Prostate gland (tissue), 2 donors: ENCODE results near the gene CLMP. TPM values are rescaled to one million over a fixed set of nuclear protein-coding genes. Genes with fewer than 3 reads are reported as not detected.

ENCODE experiments used
- DNase-seq: peaks from one replicate; pipeline ENCODE4 v3.0.0-alpha.2; 2019; ENCODE audit warnings: low spot score
- H3K27ac ChIP-seq, 2 donors: fragments of 200-600 bp; sonication (generic); 2 replicates each; pipeline ENCODE4 v1.5.1; 2017 to 2019
- H3K27me3 ChIP-seq: fragments of 200-600 bp; sonication (generic); replicated peaks from 2 replicates; pipeline ENCODE4 v1.5.1; 2019; ENCODE audit not compliant: insufficient read depth
- H3K36me3 ChIP-seq, 2 donors: fragments of 200-600 bp; sonication (generic); 1 replicate in 1 of 2; 2 replicates in 1 of 2; pipeline versions ENCODE4 v1.5.1 to v1.8.1; 2017 to 2019
- H3K4me1 ChIP-seq: fragments of 200-600 bp; sonication (generic); replicated peaks from 2 replicates; pipeline ENCODE4 v1.5.1; 2019
- H3K4me3 ChIP-seq, 2 donors: fragments of 200-600 bp; sonication (generic); 2 replicates each; pipeline ENCODE4 v1.5.1; 2017 to 2019
- H3K9me3 ChIP-seq: fragments of 200-600 bp; sonication (generic); 2 replicates; pipeline ENCODE4 v1.5.1; 2017
- POLR2A ChIP-seq: fragments of 450-650 bp; IDR thresholded peaks from one replicate; pipeline ENCODE4 v1.6.1; 2016; ENCODE audit warnings: antibody characterized with exemption, mild to moderate bottlenecking
- POLR2AphosphoS5 ChIP-seq: sonication (generic); formaldehyde crosslinking; IDR thresholded peaks from one replicate; pipeline ENCODE4 v1.6.1; 2017; ENCODE audit warnings: antibody characterized with exemption
- WGBS: methylation state at CpG from one replicate; pipeline ENCODE4 v1.1.5; 2018; 5-methylcytosine and 5-hydroxymethylcytosine counted together
- intact Hi-C: fragments of 100-400 bp; cut with DNase I; formaldehyde crosslinking; loops from one replicate; pipeline ENCODE4 v1.14.2; 2022
- total RNA-seq, 2 donors: library from RNA; depleted of rRNA; stranded (reverse); fragments of >200 nt; gene quantifications; one replicate each; pipeline ENCODE4 v1.1.0, GENCODE V29; 2016
- TF ChIP-seq, protein P1 (sequence below), 4 experiments: fragments of 200-600 bp in 2 of 4; fragments of 450-650 bp in 2 of 4; sonication (generic) in 2 of 4; IDR thresholded peaks; 1 replicate in 3 of 4; 2 replicates in 1 of 4; pipeline ENCODE4 v1.5.1; 2016 to 2019; ENCODE audit warnings: antibody characterized with exemption in 4 of 4, mild to moderate bottlenecking in 2 of 4, moderate library complexity in 2 of 4

The CLMP gene
- total RNA-seq, 2 donors from 2014 or later = 5.0 to 10.7 TPM

GRCh38 chr11:123063826-123064657, 131.0 kb downstream of the CLMP start:
- peaks cover 2% of the 10 kb centered on the region for H3K4me1 ChIP-seq
- WGBS = 24% methylated on average over 9 of the region's 9 CpGs
- intact Hi-C loops = no loop called here
- no peak for DNase-seq
- peak overlapping the region; percentile 100 for H3K27ac ChIP-seq
- H3K9me3 ChIP-seq = no peaks in the 10 kb centered on the region
- peaks cover 0 to 10% of the 10 kb centered on the region in 2 donors for H3K36me3 ChIP-seq
- peak overlapping the region in 1 of 2 donors; percentile 73 for H3K4me3 ChIP-seq
- H3K27me3 ChIP-seq = no peaks in the 10 kb centered on the region
- TF ChIP-seq POLR2AphosphoS5 (no peak), POLR2A (no peak)
- TF ChIP-seq, protein P1, sequence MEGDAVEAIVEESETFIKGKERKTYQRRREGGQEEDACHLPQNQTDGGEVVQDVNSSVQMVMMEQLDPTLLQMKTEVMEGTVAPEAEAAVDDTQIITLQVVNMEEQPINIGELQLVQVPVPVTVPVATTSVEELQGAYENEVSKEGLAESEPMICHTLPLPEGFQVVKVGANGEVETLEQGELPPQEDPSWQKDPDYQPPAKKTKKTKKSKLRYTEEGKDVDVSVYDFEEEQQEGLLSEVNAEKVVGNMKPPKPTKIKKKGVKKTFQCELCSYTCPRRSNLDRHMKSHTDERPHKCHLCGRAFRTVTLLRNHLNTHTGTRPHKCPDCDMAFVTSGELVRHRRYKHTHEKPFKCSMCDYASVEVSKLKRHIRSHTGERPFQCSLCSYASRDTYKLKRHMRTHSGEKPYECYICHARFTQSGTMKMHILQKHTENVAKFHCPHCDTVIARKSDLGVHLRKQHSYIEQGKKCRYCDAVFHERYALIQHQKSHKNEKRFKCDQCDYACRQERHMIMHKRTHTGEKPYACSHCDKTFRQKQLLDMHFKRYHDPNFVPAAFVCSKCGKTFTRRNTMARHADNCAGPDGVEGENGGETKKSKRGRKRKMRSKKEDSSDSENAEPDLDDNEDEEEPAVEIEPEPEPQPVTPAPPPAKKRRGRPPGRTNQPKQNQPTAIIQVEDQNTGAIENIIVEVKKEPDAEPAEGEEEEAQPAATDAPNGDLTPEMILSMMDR (IDR thresholded peaks at IDR 0.05) = no peak

DNA sequence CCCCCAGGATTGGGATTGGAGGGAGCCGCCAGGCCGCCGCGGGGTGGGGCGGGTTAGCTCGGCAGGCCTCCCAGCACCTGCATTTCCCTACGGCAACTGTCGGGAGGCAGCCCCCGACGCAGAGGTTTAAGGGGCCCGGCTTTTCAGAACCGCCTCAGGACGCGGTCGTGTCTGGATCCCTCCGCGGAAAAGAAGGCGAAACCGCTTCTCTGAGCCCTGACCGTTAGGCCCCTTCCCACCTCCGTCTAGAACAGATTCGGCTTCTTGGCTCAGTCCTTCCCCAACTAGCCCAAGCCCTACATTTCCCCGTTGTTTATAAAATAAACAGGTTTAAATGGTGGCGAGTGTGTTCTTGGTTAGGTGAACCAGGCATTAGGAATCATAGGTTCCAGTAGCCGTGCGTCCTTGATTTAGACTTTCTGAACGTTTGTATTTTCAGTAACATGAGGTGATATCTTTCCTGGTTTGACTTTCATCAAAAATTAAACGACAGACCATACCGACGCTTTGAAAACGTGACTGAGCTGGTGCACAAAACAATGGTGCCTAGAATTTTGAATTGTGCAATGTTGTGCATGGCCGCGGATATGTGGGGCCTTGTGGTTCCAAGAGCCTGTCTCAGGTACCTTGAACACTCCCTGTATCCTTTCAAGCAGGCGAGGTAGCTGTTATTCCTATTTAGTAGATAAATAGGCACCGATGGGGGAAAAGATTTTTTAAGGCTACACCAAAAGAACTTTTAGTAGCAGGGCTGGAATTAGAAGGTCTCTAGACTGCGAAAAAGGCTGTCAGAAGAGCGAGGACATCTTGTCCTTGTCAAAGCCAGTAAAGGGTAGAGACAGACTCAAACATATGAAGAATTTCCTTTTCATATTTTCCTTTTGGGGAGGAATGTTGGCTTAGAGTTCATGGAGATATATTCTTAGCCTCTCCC, 131.9 kb downstream of the CLMP start:
- Histone ChIP-seq H3K27me3 (no peaks in the 10 kb centered on the region), H3K4me1 (peaks cover 11% of the 10 kb centered on the region), H3K9me3 (no peaks in the 10 kb centered on the region), H3K27ac (peak overlapping the region; percentile 100), H3K36me3 (peaks cover 5 to 13% of the 10 kb centered on the region in 2 donors), H3K4me3 (peak overlapping the region; percentile 73 to 91)
- WGBS = 5% methylated on average over 27 of the region's 37 CpGs
- intact Hi-C loops = no loop called here
- peak; percentile 32 for TF ChIP-seq POLR2AphosphoS5
- no peak for TF ChIP-seq POLR2A
- TF ChIP-seq, protein P1 (IDR thresholded peaks at IDR 0.05) = peak in 1 of 4 experiments; percentile 3
- DNase-seq = peak; percentile 25

DNA sequence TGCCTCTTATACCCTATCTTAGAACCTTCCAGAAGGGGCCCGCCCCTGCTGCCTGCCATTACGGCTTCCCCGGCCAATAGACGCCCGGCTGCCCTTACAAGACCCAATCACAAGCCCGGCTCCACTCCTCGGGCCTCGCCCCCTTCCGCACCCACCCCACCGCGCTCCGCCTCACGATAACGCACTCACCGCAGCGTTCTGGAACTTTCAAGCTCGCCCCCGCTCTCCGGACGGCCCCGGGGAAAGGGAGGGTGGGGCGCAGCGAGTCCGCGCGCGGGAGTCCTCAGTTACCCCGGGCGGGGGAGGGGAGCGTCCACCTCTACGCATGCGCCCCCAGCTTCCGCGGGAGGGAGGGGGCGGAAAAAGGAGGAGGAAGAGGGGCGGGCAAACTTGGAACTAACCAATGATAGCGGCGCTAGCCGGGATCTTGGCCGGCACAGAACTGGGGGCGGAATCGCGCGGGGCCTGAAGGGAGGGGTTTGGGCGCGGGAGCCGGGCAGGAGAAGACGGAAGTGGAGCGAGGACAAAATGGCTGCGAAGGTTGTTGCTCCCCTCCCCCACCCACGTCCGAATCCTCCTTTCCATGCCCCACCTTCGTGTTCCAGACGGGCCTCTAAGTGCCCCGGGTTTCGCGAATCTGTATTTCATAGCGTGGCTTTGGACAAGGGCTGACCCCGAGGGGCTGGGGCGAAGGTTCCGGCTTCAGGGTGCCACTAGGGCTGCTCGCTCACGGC, 132.7 kb downstream of the CLMP start:
- Histone ChIP-seq H3K36me3 (peaks cover 5 to 18% of the 10 kb centered on the region in 2 donors), H3K27ac (peak overlapping the region; percentile 100), H3K9me3 (no peaks in the 10 kb centered on the region), H3K4me1 (peaks cover 12% of the 10 kb centered on the region), H3K27me3 (no peaks in the 10 kb centered on the region), H3K4me3 (peak overlapping the region; percentile 73 to 91)
- WGBS = 1% methylated on average over 53 of the region's 63 CpGs
- TF ChIP-seq POLR2AphosphoS5 (peak; percentile 96), POLR2A (peak; percentile 69)
- TF ChIP-seq, protein P1 (IDR thresholded peaks at IDR 0.05) = peak in 1 of 4 experiments; percentile 8
- intact Hi-C loops = no loop called here
- peak; percentile 99 for DNase-seq

DNA sequence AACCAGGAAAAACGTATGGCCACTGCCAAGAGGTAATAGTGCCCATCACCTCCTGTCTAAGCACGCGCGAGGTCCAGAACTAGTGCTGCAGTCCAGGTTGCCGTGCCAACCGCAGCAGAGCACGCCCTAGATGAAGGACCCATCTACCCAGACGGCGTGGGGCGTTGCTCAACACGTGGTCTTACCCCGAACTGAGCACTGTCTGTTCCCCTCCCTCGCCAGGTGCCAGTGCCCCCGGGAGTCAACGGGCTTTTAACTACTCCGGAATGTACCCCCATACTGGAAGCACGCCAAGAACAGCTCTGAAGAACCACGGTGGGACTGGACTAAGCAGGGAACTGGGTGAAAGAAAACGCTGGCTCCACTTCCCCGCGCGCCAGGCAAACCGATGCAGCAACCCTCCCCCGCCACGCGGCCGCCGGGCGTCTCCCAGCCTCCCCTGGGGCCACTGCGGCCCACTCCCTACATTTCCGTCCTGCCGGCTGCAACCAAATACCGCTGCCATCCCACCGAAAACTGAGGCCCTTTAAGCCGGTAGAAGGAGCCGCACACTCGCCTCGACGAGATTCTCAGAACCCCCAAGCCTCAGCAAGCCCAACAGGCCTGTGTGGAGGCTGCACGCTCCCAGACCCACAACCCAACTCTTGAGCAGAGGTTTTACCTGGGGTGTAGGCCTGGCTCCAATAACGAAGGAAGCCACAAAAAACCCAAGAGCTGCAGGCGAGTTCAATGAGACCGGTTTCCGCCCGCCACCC, 133.5 kb downstream of the CLMP start, which contains the start of gene HSPA8:
Gene HSPA8 (minus strand): TSS at position 734 of the 755 bp plus-strand sequence. CDS start 812 bp downstream, outside the sequence.
- peak within 1 kb of the TSS; percentile 100 for H3K27ac ChIP-seq
- peak within 1 kb of the TSS; percentile 73 to 91 for H3K4me3 ChIP-seq
- H3K36me3 ChIP-seq = peaks cover 5 to 18% of the 10 kb centered on the region in 2 donors
- intact Hi-C loops = no loop called here
- no peaks in the 10 kb centered on the region for H3K9me3 ChIP-seq
- peak; percentile 60 for DNase-seq
- WGBS = under 1% methylated on average over 45 of the region's 45 CpGs
- H3K27me3 ChIP-seq = no peaks in the 10 kb centered on the region
- H3K4me1 ChIP-seq = peaks cover 18% of the 10 kb centered on the region
- TF ChIP-seq, protein P1 (IDR thresholded peaks at IDR 0.05) = no peak
- TF ChIP-seq POLR2AphosphoS5 = no peak
- peak; percentile 96 for TF ChIP-seq POLR2A
